ENCODE data around the gene IER5.
A peak's percentile ranks its signal among the peaks of the same experiment; 100 is the strongest.

IER5 gene

GRCh38 chr1:181086091-181086490 lies 2.4 kb upstream of the IER5 start:
- Histone ChIP-seq H3K36me3 (ENCODE audit: control insufficient read depth, insufficient read depth, low read length) (peaks cover 5% of the 10 kb centered on the region), H3K4me3 (replicated peaks; ENCODE audit: low read depth, low read length) (no peak overlapping the region), H3K27me3 (replicated peaks; ENCODE audit: control insufficient read depth, insufficient read depth, low read length) (no peaks in the 10 kb centered on the region)
- no peak for DNase-seq (ENCODE audit: extremely low read depth, insufficient read length)
- TF ChIP-seq CTCF (IDR thresholded peaks at IDR 0.05; ENCODE audit: insufficient read depth, low read length, poor library complexity, severe bottlenecking), result no peak

GRCh38 chr1:181086926-181087325 lies 1.6 kb upstream of the IER5 start:
- no peak for TF ChIP-seq CTCF (IDR thresholded peaks at IDR 0.05; ENCODE audit: insufficient read depth, low read length, poor library complexity, severe bottlenecking)
- H3K27me3 ChIP-seq (replicated peaks; ENCODE audit: control insufficient read depth, insufficient read depth, low read length), result no peaks in the 10 kb centered on the region
- no peak overlapping the region for H3K4me3 ChIP-seq (replicated peaks; ENCODE audit: low read depth, low read length)
- peaks cover 6% of the 10 kb centered on the region for H3K36me3 ChIP-seq (ENCODE audit: control insufficient read depth, insufficient read depth, low read length)
- DNase-seq (ENCODE audit: extremely low read depth, insufficient read length), result no peak

DNA sequence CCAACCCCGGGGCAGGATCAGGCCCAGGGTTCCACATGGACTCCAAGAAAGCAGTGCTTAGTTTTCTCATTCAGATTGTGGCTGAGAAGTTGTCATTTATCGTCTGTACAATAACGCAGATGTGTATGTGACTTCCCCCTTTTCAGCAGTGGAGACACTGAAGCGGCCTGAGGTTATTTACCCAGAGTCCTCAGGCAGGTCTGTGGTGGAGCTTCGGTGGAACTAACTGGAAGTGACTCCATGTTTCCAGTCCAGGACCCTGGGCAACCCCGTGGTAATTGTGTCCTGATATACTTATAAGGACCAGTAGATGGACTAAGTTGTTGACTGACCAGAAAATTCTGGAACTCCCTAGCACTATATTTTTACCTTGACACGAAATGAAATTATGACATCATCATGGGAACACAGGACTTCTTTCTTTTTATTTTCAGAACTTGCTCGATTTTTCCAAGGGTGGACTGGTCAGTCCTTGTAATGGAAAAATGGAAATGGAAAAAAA lies 1.0 kb upstream of the IER5 start:
- peak; percentile 53 for DNase-seq (ENCODE audit: extremely low read depth, insufficient read length)
- Histone ChIP-seq H3K4me3 (replicated peaks; ENCODE audit: low read depth, low read length) (peak overlapping the region; percentile 68), H3K36me3 (ENCODE audit: control insufficient read depth, insufficient read depth, low read length) (peaks cover 6% of the 10 kb centered on the region), H3K27me3 (replicated peaks; ENCODE audit: control insufficient read depth, insufficient read depth, low read length) (no peaks in the 10 kb centered on the region)
- no peak for TF ChIP-seq CTCF (IDR thresholded peaks at IDR 0.05; ENCODE audit: insufficient read depth, low read length, poor library complexity, severe bottlenecking)

- no peak for DNase-seq (ENCODE audit: extremely low read depth, insufficient read length)
- Histone ChIP-seq H3K4me3 (replicated peaks; ENCODE audit: low read depth, low read length) (peak overlapping the region; percentile 95), H3K36me3 (ENCODE audit: control insufficient read depth, insufficient read depth, low read length) (peaks cover 12% of the 10 kb centered on the region), H3K27me3 (replicated peaks; ENCODE audit: control insufficient read depth, insufficient read depth, low read length) (no peaks in the 10 kb centered on the region)
- no peak for TF ChIP-seq CTCF (IDR thresholded peaks at IDR 0.05; ENCODE audit: insufficient read depth, low read length, poor library complexity, severe bottlenecking)
Observed at GRCh38 chr1:181089017-181089675, 646 bp downstream of the IER5 start.

DNA sequence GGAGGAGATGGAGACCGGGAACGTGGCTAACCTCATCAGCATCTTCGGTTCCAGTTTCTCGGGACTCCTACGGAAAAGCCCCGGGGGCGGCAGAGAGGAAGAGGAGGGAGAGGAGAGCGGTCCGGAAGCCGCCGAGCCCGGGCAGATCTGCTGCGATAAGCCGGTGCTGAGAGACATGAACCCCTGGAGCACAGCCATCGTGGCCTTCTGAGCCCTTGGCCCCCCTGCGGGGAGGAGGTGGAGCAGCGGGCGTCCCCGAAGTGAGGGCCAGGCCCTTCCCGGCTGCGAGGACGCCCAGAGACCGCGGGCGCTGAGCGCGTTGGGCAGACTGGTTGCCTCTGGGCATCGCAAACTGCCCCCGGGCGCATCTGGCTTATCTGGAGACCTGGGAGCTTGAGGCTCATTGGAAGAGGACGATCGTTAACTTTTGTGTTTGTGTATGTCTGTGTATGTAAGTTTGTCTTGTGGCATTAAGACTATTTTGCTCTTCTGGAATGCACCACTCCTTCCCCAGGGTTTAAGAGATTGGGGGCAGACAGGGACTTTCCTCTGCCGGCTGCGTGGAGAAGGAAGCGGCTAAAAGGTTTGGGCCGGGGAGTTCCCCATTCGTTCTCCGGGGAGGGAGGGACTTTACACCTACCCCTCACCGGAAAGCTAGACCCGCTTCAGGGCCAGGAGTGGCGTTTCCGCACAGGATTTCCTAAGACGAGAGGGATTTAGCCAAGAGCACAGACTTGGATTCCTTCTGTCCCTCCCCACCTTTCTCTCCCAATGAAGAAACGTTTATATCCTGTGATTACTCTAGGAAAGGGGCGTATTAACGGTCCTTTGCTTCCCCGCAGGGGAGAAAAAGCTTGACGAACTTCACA lies 1.4 kb downstream of the IER5 start:
- peak; percentile 77 for DNase-seq (ENCODE audit: extremely low read depth, insufficient read length)
- Histone ChIP-seq H3K4me3 (replicated peaks; ENCODE audit: low read depth, low read length) (peak overlapping the region; percentile 95), H3K36me3 (ENCODE audit: control insufficient read depth, insufficient read depth, low read length) (peaks cover 15% of the 10 kb centered on the region), H3K27me3 (replicated peaks; ENCODE audit: control insufficient read depth, insufficient read depth, low read length) (no peaks in the 10 kb centered on the region)
- no peak for TF ChIP-seq CTCF (IDR thresholded peaks at IDR 0.05; ENCODE audit: insufficient read depth, low read length, poor library complexity, severe bottlenecking)

All from GM06990 (cell line).